Renal pelvis (tissue), 12 donors: ENCODE measurements around the gene BTBD7. TPM values are rescaled to one million over a fixed set of nuclear protein-coding genes. Genes with fewer than 3 reads are reported as not detected.
A peak's percentile ranks its signal among the peaks of the same experiment; 100 is the strongest.
"Not testable (repeated sequence)": the region's sequence is repeated elsewhere in the genome, so short reads cannot be mapped to it uniquely, and the experiment has no call there.

Experiments used
- DNase-seq: peaks from one replicate; pipeline ENCODE4 v3.0.0-alpha.2; 2013
- long read RNA-seq, 16 experiments: transcript quantifications; one replicate each; lab custom pipeline, GENCODE V29; 2026
- polyA plus RNA-seq, 3 donors: library from polyadenylated mRNA; unstranded; fragments of 120-200 nt; gene quantifications; one replicate each; pipeline ENCODE4 v1.2.1, GENCODE V29; 2013; ENCODE audit not compliant: insufficient read length in 3 of 3

BTBD7 gene, protein sequence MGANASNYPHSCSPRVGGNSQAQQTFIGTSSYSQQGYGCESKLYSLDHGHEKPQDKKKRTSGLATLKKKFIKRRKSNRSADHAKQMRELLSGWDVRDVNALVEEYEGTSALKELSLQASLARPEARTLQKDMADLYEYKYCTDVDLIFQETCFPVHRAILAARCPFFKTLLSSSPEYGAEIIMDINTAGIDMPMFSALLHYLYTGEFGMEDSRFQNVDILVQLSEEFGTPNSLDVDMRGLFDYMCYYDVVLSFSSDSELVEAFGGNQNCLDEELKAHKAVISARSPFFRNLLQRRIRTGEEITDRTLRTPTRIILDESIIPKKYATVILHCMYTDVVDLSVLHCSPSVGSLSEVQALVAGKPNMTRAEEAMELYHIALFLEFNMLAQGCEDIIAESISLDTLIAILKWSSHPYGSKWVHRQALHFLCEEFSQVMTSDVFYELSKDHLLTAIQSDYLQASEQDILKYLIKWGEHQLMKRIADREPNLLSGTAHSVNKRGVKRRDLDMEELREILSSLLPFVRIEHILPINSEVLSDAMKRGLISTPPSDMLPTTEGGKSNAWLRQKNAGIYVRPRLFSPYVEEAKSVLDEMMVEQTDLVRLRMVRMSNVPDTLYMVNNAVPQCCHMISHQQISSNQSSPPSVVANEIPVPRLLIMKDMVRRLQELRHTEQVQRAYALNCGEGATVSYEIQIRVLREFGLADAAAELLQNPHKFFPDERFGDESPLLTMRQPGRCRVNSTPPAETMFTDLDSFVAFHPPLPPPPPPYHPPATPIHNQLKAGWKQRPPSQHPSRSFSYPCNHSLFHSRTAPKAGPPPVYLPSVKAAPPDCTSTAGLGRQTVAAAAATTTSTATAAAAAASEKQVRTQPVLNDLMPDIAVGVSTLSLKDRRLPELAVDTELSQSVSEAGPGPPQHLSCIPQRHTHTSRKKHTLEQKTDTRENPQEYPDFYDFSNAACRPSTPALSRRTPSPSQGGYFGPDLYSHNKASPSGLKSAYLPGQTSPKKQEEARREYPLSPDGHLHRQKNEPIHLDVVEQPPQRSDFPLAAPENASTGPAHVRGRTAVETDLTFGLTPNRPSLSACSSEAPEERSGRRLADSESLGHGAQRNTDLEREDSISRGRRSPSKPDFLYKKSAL
- 10 to 100 TPM; 42.2 to 58.5 (median 55.3) TPM for polyA plus RNA-seq
- long read RNA-seq, donor 1, full-length matches to known transcripts, result 1 of 1 reads
- long read RNA-seq, donor 1, partial matches to known transcripts, result 0 of 1 reads
- long read RNA-seq, donor 1, other reads (novel, unspliced or antisense), result 0 of 1 reads
- long read RNA-seq, donor 2, full-length matches to known transcripts, result 1 of 1 reads
- long read RNA-seq, donor 2, partial matches to known transcripts, result 0 of 1 reads
- long read RNA-seq, donor 2, other reads (novel, unspliced or antisense), result 0 of 1 reads
- long read RNA-seq, donor 3, full-length matches to known transcripts, result 3 of 3 reads
- long read RNA-seq, donor 3, partial matches to known transcripts, result 0 of 3 reads
- long read RNA-seq, donor 3, other reads (novel, unspliced or antisense), result 0 of 3 reads
- long read RNA-seq, donor 4, partial matches to known transcripts, result 0 of 1 reads
- long read RNA-seq, donor 4, other reads (novel, unspliced or antisense), result 0 of 1 reads
- long read RNA-seq, donor 5, result 0 reads
- long read RNA-seq, donor 6, full-length matches to known transcripts, result 2 of 7 reads
- long read RNA-seq, donor 6, partial matches to known transcripts, result 5 of 7 reads
- long read RNA-seq, donor 6, other reads (novel, unspliced or antisense), result 0 of 7 reads
- long read RNA-seq, donor 7, full-length matches to known transcripts, result 1 of 27 reads
- long read RNA-seq, donor 7, partial matches to known transcripts, result 26 of 27 reads
- long read RNA-seq, donor 7, other reads (novel, unspliced or antisense), result 0 of 27 reads
- long read RNA-seq, donor 8, full-length matches to known transcripts, result 1 of 9 reads
- long read RNA-seq, donor 8, partial matches to known transcripts, result 8 of 9 reads
- long read RNA-seq, donor 8, other reads (novel, unspliced or antisense), result 0 of 9 reads
- long read RNA-seq, donor 9, full-length matches to known transcripts, result 1 of 6 reads
- long read RNA-seq, donor 9, partial matches to known transcripts, result 5 of 6 reads
- long read RNA-seq, donor 9, other reads (novel, unspliced or antisense), result 0 of 6 reads
- long read RNA-seq, donor 10, full-length matches to known transcripts, result 3 of 8 reads
- long read RNA-seq, donor 10, partial matches to known transcripts, result 5 of 8 reads
- long read RNA-seq, donor 10, other reads (novel, unspliced or antisense), result 0 of 8 reads
- long read RNA-seq, donor 11, result 0 reads
- long read RNA-seq, donor 12, full-length matches to known transcripts, result 6 of 20 reads
- long read RNA-seq, donor 12, partial matches to known transcripts, result 14 of 20 reads
- long read RNA-seq, donor 12, other reads (novel, unspliced or antisense), result 0 of 20 reads
- long read RNA-seq, donor 13, full-length matches to known transcripts, result 2 of 12 reads
- long read RNA-seq, donor 13, partial matches to known transcripts, result 10 of 12 reads
- long read RNA-seq, donor 13, other reads (novel, unspliced or antisense), result 0 of 12 reads
- long read RNA-seq, donor 14, result 0 reads
- long read RNA-seq, donor 15, result 0 reads
- long read RNA-seq, donor 16, partial matches to known transcripts, result 5 of 5 reads
- long read RNA-seq, donor 16, other reads (novel, unspliced or antisense), result 0 of 5 reads

DNA sequence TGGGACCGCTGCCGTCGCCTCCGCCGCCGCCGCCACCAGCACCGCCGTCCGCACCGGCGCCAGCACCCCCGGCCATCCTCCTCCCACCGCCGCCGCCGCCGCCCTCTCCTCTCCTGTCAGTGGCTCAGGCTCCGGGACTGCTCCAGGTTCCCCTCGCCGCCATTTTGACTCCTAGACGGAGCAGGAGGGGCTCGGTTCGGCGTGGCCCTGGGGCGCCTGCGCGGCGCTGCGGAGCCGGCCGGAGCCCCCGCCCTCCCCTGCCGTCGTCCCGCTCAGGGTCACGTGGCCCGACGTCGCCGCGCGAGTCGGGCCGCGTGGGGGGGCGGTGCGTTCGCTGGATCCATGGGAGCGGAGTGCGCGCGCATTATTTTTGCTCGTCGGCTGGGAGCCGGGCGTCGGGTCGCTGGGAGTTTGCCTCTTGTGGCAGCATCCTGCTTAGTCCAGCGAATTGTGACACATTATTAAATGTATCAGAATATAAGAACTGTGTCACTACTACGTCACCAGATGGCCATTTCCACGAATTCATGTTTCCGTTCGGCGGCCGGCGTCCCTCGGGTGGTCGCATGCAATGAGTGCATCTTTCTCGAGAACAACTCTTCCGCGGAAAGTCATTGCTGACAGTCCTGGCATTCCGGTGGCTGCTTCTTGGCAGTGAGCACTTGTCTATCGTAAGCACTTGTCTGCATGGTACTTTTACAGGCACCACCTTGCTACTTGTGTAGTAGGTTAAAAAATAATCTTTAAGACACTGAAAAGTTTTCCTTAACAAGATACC is at the start of gene BTBD7:
Gene BTBD7, minus strand, starts transcription at position 184 of the 778 bp plus-strand sequence. CDS start 36,985 bp downstream, outside the sequence.
- peak; percentile 96 for DNase-seq

DNA sequence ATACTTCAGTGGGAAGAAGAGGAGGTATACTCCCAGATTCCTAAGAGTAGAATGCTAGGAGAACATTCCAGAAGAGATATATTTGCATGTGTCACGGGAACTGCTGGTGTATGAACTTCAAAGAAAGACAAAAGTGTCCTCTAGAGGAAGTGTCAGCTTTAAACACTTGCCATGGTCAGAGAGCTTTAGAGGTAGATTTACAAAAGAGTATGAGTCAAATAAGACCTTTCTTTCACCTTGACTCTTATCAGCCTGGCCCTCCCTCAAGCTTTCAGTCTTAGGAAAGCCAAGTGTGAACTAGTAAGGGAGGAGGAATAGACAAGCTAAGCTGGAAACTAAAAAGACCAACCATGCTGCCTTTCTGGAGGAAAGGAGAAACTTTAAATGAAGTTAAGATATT is 48.8 kb upstream of the BTBD7 start:
- no peak for DNase-seq

DNA sequence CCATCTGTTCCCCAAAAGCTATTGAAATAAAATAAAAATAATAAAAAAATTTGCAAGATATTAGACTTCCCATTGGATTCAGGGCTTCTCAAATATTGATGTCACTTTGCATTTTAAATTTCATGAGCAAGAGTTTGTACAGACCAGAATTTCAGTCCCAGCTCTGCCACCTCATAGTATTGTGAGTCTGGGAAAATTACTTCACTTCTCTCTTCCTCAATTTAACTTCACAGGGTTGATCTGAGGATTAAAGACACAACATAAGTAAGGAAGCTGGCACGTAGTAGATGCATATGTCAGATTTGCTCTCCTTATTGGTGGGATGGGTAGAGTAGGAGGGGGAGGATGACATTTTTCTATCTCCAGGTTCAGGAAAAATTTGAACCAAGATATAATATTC is 47.0 kb upstream of the BTBD7 start:
- DNase-seq, result no peak

DNA sequence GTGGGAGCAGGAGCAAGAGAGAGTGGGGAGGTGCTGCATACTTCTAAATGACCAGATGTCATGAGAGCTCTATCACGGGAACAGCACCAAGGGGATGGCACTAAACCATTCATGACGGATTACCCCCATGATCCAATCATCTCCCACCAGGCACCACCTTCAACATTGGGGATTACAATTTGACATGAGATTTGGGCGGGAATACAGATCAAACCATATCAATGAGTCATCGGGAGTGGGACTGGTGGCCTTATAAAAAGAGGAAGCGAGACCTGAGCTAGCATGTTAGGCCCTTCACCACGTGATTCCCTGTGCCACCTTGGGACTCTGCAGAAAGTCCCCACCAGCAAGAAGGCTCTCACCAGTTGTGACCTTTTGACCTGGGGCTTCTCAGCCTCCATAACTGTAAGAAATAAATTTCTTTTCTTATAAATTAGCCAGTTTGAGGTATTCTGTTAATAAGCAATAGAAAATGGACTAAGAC is 42.9 kb upstream of the BTBD7 start:
- no peak for DNase-seq

DNA sequence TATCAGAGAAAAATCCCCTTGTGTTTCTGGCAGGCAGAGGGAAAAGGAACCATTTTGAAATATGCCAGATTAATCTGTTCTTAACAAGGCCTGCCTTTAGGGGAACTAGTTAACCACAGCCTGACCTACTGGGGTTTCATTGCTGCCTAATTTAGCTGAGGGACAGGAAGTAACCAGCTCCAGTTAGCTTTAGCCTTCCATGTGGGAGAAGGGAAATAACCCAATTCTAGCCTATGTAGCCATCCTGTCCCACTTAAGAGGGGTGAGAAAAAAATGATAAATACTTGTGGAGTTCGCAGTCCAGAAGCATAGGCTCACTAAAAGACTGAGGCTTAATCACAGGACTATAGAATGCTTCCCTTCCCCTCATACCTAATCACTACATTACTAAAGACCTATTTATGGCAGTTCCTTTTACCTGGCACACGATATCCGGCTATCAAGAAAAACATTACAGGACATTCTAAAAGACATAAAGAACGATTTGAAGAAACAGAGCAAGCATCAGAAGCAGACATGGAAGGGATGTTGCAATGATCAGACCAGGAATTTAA is 37.0 kb upstream of the BTBD7 start:
- DNase-seq, result no peak

DNA sequence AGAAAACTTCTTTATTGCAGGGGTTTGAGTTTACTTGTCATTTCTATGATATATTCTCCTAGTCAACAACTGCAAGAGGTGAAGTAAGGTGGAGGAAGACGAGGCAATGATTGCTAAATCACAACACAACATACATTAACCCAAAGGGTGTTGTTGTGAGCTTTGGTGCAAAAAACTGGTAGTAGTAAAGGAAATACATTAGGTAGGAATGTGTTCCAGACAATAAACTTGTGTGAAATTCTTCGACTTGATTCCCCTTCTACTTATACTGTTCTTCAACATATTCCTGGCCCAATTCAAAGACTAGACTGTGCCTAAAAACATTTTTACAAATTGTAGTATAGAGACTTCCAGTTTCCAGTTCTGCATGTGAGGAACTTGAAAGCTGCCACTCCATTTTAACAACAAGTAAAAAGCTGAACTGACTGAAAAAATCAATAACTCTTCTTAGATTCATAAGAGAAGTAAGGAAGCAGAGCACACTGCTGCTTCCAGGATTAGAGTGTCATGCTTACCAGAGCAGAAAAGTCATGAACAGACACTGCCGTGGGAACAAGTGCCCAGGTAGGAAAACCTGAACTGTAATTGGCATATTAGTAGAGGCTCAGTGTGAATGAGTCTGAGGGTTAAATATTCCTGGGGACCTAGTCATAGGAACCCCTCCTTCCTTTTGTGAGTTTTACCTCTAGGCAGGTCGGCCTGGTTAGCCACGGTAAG is 36.3 kb upstream of the BTBD7 start:
- peak; percentile 51 for DNase-seq

DNA sequence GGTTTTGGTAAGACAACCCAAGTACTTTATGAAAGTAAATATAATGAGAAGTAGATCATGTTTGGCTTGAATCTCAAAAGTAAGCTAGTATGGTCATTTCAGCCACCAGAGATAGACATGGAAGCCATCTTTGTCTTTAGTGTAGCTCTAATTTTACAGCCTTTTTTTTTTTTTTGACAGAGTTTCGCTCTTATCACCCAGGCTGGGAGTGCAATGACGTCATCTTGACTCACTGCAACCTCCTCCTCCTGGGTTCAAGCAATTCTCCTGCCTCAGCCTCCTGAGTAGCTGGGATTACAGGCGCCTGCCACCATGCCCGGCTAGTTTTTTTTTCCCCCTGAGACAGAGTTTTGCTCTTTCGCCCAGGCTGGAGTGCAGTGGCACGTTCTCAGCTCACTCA is 22.0 kb upstream of the BTBD7 start:
- not testable (repeated sequence) for DNase-seq

DNA sequence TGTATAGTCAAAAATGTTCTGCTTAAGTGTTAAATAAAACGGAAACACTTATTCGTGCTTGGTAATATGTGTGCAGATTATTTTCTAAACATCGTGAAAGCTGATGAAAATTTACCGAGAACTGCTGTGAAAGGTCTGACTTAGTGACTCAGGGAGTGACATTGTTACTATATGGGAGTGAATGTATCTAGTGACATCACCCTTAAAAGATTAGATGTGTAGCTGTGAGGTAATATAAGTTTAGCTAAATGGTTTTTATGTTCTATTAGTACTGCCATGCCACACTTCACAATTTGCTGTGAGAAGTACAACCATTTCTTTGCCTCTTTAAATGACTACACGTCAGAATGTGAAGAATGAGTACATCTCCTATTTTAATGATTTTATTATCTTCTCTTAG is 15.5 kb upstream of the BTBD7 start:
- no peak for DNase-seq

DNA sequence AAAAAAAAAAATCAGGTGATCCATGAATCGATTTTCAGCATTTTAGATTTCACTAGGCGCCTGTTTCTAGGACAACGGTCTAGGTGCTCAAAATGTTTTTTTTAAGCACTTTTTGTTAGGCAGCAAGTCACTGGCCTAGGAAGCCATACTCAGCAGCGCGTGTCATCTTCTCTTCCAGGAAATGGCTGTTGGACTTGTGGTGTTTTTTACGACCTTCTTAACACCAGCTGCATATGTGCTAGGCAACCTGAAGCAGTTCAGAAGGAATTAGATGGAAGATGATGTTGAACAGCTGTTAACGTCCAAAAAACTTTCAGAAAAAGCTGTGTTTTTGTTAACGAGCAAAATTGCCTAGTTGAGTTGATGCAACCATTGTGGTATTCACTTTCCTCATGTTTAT is 15.0 kb upstream of the BTBD7 start:
- DNase-seq, result no peak

DNA sequence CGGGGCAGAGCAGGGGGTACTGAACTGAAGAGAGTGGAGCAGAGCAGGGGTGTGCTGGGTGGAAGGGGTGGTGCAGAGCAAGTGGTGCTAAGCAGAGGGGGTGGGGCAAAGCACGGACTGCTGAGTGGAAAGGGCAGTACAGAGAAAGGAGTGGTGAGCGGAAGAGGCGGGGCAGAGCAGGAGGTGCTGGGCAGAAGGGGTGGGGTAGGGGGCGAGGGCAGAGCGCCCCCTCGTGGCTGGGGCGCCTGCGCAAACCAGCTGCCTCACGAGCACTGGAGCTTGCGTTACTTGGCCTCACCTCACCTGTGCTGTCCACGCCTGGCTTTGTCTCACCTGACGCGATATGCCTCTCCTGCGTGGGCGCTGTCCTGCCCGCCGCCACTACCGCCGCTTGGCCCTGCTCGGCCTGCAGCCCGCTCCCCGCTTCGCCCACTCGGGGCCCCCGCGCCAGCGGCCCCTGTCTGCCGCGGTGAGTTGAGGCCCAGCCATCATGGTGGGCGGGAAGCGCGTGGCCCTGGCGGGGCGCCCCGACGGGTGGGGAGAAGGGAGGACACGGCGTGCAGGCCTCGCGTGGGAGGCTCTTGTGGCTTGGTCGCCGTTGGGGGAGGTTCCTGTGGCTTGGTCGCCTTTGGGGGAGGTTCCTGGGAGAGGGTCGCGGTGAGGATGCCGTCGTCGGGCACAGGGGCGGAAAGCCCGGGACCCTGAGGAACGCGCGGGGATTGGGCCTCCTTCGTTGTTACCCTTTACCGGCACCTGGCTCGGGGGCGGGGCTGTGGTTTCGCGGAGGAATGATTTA is 14.3 kb upstream of the BTBD7 start, which contains the start of gene COX8C:
Gene COX8C, plus strand, starts transcription at position 257 of the 796 bp plus-strand sequence. Its CDS starts 87 bp downstream, at position 344.
- no peak for DNase-seq

DNA sequence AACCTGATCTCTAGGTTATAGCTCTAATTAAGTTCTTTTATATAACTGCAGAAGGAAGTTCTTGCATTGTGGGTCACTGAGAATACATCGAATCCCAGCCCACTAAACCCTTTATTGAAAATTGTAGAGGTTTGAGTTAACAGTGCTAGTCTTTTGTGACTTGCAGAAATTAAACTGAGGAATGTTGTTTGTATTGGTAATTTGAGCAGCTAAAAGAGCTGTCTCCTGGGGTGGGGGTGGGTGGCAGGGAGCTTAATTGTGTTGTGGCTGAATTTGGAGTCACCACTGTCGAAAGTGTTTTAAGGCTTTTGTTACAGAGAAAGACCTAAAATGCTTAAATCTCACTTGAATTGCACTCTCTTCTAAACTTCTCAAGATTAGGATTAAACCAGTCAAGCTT is 11.0 kb upstream of the BTBD7 start:
- DNase-seq, result no peak

DNA sequence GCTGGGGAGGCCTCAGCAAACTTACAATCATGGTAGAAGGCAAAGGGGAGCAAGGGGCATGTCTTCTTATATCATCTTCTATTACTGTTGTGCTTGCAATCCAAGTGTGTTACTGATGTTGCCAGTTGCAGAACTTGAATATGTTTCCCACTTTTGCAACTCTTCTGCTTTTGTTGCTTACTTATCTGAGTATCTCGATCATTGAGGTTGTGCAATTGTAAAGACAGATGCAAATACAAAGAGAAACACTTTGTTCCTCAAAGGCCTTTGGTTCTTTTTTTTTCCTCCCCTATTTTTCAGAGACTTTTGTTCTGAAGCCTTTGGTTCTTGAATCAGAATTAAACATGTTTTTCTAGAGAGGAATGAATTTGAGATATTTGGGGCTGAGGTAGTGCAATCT is 10.4 kb upstream of the BTBD7 start:
- no peak for DNase-seq

DNA sequence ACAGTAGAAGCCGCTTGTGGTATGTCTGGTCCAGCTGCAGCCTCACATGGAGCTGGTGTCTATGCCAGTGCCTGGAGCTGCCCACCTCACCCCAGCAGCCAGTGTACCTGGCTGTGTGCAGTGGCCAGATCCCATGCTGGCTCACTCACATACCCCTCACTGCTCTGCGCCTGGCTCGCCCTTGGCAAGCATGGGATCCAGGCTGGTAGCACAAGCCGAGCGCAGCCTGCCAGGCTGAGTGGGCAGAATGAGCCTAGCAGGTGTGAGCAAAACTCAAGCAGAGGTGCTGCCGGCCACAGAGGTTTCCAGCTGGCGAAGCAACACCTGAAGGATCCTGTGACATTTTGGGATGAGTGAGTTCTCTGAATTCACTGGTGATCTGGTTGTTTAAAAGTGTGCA is 5.0 kb upstream of the BTBD7 start:
- no peak for DNase-seq

DNA sequence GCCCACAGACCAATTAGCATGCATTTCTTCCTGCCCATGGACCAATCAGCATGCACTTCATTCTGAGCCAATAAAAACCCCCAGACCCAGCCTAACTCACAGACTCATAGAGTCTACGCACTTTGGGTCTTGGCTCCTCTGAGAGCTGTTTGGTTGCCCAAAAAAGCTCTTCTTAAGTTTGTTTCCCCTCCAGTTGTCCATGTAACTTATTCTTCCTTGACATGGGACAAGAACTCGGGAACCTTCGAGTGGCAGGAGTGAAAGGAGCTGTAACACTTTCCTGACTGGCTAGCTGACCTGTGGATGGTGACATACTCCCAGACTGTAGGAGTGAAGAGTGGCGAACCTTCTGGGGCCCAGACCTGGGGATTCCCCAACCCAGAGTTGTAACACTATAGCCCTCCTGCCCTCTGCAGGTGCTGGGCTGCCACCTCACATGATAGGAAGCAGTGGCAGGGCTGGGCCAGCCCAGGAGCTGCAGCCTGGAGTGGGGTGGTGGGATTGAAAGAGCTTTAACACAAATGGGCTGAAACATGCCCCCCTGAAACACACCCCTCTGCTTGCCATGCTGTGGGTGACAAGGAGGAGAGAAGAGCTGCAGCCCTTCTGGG is 4.4 kb upstream of the BTBD7 start:
- DNase-seq, result no peak

DNA sequence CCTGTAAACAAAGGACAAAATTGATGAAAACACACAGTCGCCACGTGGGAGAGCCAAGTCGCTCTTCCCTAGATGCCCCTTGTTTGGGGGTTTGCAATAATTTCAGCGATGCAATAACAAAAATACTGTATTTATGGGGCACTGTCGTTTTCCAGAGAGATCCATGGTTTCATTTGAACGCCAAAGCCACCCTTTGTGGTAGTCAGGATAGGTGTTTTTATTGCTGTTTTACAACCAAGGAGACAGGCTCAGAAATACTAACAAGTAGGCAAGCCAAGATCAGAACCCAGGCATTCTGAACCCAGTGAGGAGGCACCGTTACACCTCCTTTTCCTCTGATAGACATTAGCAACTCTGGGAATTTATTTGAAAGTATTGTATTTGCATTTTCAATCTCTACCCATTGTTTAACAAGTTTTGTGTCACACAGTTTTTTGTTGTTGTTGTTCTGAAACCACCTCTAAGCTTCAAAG is 831 bp upstream of the BTBD7 start:
- no peak for DNase-seq
